Trophoblast cell (in vitro differentiated cells and primary cell): ENCODE results near the gene FRS3.
A peak's percentile ranks its signal among the peaks of the same experiment; 100 is the strongest.

ENCODE experiments used
- DNase-seq, 2 donors: peaks; one replicate each; pipeline ENCODE4 v3.0.0-alpha.2; 2016
- H2AFZ ChIP-seq: 2 replicates; pipeline ENCODE4 v1.6.1; 2013; ENCODE audit warnings: low read length, moderate library complexity, mild to moderate bottlenecking; ENCODE audit not compliant: insufficient read depth, poor library complexity
- H2AK5ac ChIP-seq: 2 replicates; pipeline ENCODE4 v1.6.1; 2013; ENCODE audit warnings: mild to moderate bottlenecking, low read length
- H2BK120ac ChIP-seq: 2 replicates; pipeline ENCODE4 v1.6.1; 2013; ENCODE audit warnings: low read length, mild to moderate bottlenecking, moderate library complexity; ENCODE audit not compliant: insufficient read depth, poor library complexity
- H2BK12ac ChIP-seq: 2 replicates; pipeline ENCODE4 v1.6.1; 2013; ENCODE audit warnings: mild to moderate bottlenecking, low read length, moderate library complexity
- H2BK5ac ChIP-seq: 2 replicates; pipeline ENCODE4 v1.6.1; 2013; ENCODE audit warnings: low read length, low read depth, moderate library complexity, mild to moderate bottlenecking; ENCODE audit not compliant: poor library complexity
- H3K14ac ChIP-seq: 2 replicates; pipeline ENCODE4 v1.6.1; 2013; ENCODE audit warnings: mild to moderate bottlenecking, low read length
- H3K18ac ChIP-seq: 2 replicates; pipeline ENCODE4 v1.6.1; 2013; ENCODE audit warnings: mild to moderate bottlenecking, low read length
- H3K23ac ChIP-seq: 2 replicates; pipeline ENCODE4 v1.6.1; 2013; ENCODE audit warnings: low read length
- H3K27ac ChIP-seq: 2 replicates; pipeline ENCODE4 v1.5.1; 2013; ENCODE audit warnings: low read depth, mild to moderate bottlenecking, inconsistent platforms, low read length, moderate library complexity
- H3K27me3 ChIP-seq: 2 replicates; pipeline ENCODE4 v1.6.1; 2013; ENCODE audit warnings: inconsistent platforms, mild to moderate bottlenecking, low read length, moderate library complexity; ENCODE audit not compliant: insufficient read depth
- H3K36me3 ChIP-seq, 2 experiments: 1 replicate in 1 of 2; 2 replicates in 1 of 2; pipeline ENCODE4 v1.6.1; 2013; ENCODE audit warnings: low read length in 2 of 2, mild to moderate bottlenecking in 2 of 2, moderate library complexity in 1 of 2; ENCODE audit not compliant: insufficient read depth in 2 of 2, control insufficient read depth in 1 of 2
- H3K4ac ChIP-seq: 2 replicates; pipeline ENCODE4 v1.6.1; 2013; ENCODE audit warnings: low read depth, mild to moderate bottlenecking, low read length, moderate library complexity
- H3K4me1 ChIP-seq, 2 experiments: 1 replicate in 1 of 2; 2 replicates in 1 of 2; pipeline ENCODE4 v1.6.1; 2013; ENCODE audit warnings: low read length in 2 of 2, mild to moderate bottlenecking in 2 of 2, moderate library complexity in 1 of 2; ENCODE audit not compliant: insufficient read depth in 2 of 2, control insufficient read depth in 1 of 2
- H3K4me2 ChIP-seq: 2 replicates; pipeline ENCODE4 v1.6.1; 2013; ENCODE audit warnings: inconsistent platforms, mild to moderate bottlenecking, low read length, moderate library complexity
- H3K4me3 ChIP-seq: 2 replicates; pipeline ENCODE4 v1.5.1; 2013; ENCODE audit warnings: mild to moderate bottlenecking, low read depth, low read length, inconsistent platforms
- H3K79me1 ChIP-seq: one replicate; pipeline ENCODE4 v1.6.1; 2013; ENCODE audit warnings: low read length
- H3K79me2 ChIP-seq: 2 replicates; pipeline ENCODE4 v1.6.1; 2013; ENCODE audit warnings: low read length, mild to moderate bottlenecking; ENCODE audit not compliant: control insufficient read depth, insufficient read depth, poor library complexity
- H3K9ac ChIP-seq: 2 replicates; pipeline ENCODE4 v1.6.1; 2013; ENCODE audit warnings: mild to moderate bottlenecking, low read length
- H3K9me3 ChIP-seq: 2 replicates; pipeline ENCODE4 v1.6.1; 2013; ENCODE audit warnings: low read depth, mild to moderate bottlenecking, control low read depth, inconsistent platforms, low read length; ENCODE audit not compliant: insufficient read depth
- H4K12ac ChIP-seq: 2 replicates; pipeline ENCODE4 v1.6.1; 2013; ENCODE audit warnings: low read depth, mild to moderate bottlenecking, low read length, moderate library complexity
- H4K8ac ChIP-seq: 2 replicates; pipeline ENCODE4 v1.6.1; 2013; ENCODE audit warnings: low read depth, mild to moderate bottlenecking, low read length, moderate library complexity
- H4K91ac ChIP-seq: one replicate; pipeline ENCODE4 v1.6.1; 2013; ENCODE audit warnings: low read depth, mild to moderate bottlenecking, low read length, moderate library complexity
- WGBS: extraction: QIAGEN DNeasy Blood & Tissue Kit; methylation state at CpG from one replicate; pipeline ENCODE4 v1.1.7; 2013; ENCODE audit warnings: missing lambda C conversion rate; ENCODE audit not compliant: insufficient read length, insufficient coverage; ENCODE audit errors: extremely low coverage; 5-methylcytosine and 5-hydroxymethylcytosine counted together

Gene FRS3

DNA sequence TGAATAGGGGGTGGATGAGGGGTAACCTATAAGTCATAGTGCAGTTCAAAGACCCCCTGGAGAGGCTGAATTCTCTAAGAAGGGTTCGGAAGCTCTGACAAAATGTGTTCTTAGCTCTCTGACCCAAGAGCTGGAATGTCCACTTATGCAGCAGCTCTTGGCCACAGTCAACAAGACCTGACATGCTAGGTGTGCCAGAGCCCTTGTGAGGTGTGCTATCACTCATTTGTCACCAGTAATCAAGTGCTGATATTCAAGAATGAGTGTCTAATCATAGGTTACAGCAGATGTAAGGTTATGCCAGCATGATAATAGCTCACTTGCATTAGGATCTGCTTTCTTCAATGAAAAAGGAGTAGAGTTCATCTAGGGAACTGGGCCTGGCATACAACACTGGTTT is 35.9 kb upstream of the FRS3 start:
- Histone ChIP-seq H3K79me1 (peaks cover 12% of the 10 kb centered on the region), H3K9me3 (no peaks in the 10 kb centered on the region), H3K4me1 (peaks cover 7% of the 10 kb centered on the region in 2 experiments), H3K9ac (no peak overlapping the region), H3K27ac (peak overlapping the region; percentile 81), H3K4ac (peak overlapping the region; percentile 14), H2AFZ (no peak overlapping the region), H2BK5ac (peak overlapping the region; percentile 87), H3K36me3 (no peaks in the 10 kb centered on the region), H3K18ac (peak overlapping the region; percentile 63), H4K12ac (peak overlapping the region; percentile 27), H4K91ac (peak overlapping the region; percentile 62), H3K4me2 (no peak overlapping the region), H3K4me3 (no peak overlapping the region), H3K14ac (peak overlapping the region; percentile 76), H4K8ac (peak overlapping the region; percentile 63), H2BK120ac (peak overlapping the region; percentile 59), H3K23ac (no peak overlapping the region), H2AK5ac (peak overlapping the region; percentile 92), H3K79me2 (no peaks in the 10 kb centered on the region), H2BK12ac (peak overlapping the region; percentile 20), H3K27me3 (no peaks in the 10 kb centered on the region)
- no peak for DNase-seq
- WGBS = no CpG with 5 or more reads among the region's 1 CpG

DNA sequence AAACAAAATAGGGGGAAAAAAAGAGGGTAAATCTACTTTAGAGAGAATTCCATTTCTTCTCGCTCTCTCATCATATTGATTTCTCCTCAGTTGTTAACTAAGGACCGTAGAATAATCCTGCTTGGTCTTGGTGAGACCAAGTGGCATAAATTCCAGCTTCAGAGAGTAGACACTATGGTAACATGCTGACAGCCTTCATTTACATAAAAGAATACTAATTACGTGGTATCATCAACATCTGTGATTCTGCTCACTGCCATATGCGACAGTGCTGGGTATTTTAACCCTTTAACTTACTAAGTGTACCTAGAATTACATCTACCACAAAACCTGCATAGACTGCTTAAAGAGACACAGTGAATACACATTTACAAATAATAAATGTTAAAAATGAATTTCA is 34.9 kb upstream of the FRS3 start:
- no peak overlapping the region for H2AFZ ChIP-seq
- no peak overlapping the region for H4K8ac ChIP-seq
- DNase-seq = no peak
- H3K79me2 ChIP-seq = no peaks in the 10 kb centered on the region
- H2AK5ac ChIP-seq = no peak overlapping the region
- no peaks in the 10 kb centered on the region for H3K9me3 ChIP-seq
- H3K4ac ChIP-seq = no peak overlapping the region
- no peak overlapping the region for H3K9ac ChIP-seq
- H3K27ac ChIP-seq = no peak overlapping the region
- H3K4me3 ChIP-seq = no peak overlapping the region
- H3K14ac ChIP-seq = no peak overlapping the region
- peaks cover 12% of the 10 kb centered on the region for H3K79me1 ChIP-seq
- H2BK120ac ChIP-seq = no peak overlapping the region
- H3K36me3 ChIP-seq = no peaks in the 10 kb centered on the region
- WGBS = no CpG with 5 or more reads among the region's 4 CpGs
- H3K4me1 ChIP-seq = peaks cover 7% of the 10 kb centered on the region in 2 experiments
- no peak overlapping the region for H4K91ac ChIP-seq
- H4K12ac ChIP-seq = no peak overlapping the region
- no peak overlapping the region for H2BK5ac ChIP-seq
- no peak overlapping the region for H3K18ac ChIP-seq
- H2BK12ac ChIP-seq = no peak overlapping the region
- no peak overlapping the region for H3K23ac ChIP-seq
- H3K4me2 ChIP-seq = no peak overlapping the region
- no peaks in the 10 kb centered on the region for H3K27me3 ChIP-seq

DNA sequence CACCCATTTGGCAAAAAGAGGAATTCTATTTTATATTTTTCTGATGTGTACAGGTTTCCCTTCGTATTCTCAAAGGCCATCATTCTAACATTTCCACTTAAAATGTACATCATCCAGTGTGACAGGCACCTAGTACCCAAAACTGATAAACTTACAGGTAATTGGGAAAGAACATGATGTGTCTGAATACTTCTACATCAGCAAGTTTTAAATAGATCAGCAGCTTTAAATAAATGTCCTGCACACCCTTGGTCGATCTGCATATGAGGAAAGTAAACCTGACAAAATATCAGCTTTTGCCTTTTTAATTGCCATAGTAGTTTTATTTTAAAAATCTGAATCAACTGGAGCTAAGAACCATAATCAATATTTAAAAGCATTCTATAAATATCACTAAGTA is 34.3 kb upstream of the FRS3 start:
- no peaks in the 10 kb centered on the region for H3K27me3 ChIP-seq
- H3K4me3 ChIP-seq = no peak overlapping the region
- no peaks in the 10 kb centered on the region for H3K36me3 ChIP-seq
- H3K9me3 ChIP-seq = no peaks in the 10 kb centered on the region
- H2BK120ac ChIP-seq = no peak overlapping the region
- H3K18ac ChIP-seq = no peak overlapping the region
- no peak overlapping the region for H3K9ac ChIP-seq
- H2AFZ ChIP-seq = no peak overlapping the region
- no peak overlapping the region for H2AK5ac ChIP-seq
- H3K23ac ChIP-seq = no peak overlapping the region
- H4K8ac ChIP-seq = no peak overlapping the region
- H2BK5ac ChIP-seq = no peak overlapping the region
- H4K91ac ChIP-seq = no peak overlapping the region
- H3K27ac ChIP-seq = no peak overlapping the region
- peaks cover 7% of the 10 kb centered on the region in 2 experiments for H3K4me1 ChIP-seq
- no peak overlapping the region for H3K14ac ChIP-seq
- WGBS = no CpG with 5 or more reads among the region's 2 CpGs
- H2BK12ac ChIP-seq = no peak overlapping the region
- no peak overlapping the region for H4K12ac ChIP-seq
- no peak overlapping the region for H3K4ac ChIP-seq
- peaks cover 12% of the 10 kb centered on the region for H3K79me1 ChIP-seq
- no peak for DNase-seq
- no peak overlapping the region for H3K4me2 ChIP-seq
- H3K79me2 ChIP-seq = no peaks in the 10 kb centered on the region

DNA sequence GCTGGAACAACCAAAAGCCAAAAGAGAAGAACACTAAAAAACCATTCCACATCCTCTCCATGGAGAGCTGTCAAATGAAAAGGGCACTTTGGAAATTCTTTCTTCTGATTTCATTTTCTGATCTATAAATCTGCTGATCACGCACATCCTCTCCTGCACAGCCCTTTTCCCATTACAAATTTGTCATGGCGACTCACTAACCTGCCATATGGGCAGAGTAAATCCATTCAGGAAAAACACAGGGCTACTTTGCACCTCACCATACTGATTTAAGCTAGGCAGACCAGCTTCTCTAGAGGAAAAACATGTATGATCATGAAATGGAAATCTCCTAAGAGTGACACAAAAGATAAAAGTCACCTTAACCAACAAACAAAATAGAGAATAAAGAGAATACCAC is 33.8 kb upstream of the FRS3 start:
- Histone ChIP-seq H2BK120ac (no peak overlapping the region), H3K23ac (no peak overlapping the region), H2AFZ (no peak overlapping the region), H3K4ac (no peak overlapping the region), H3K4me1 (peaks cover 7% of the 10 kb centered on the region in 2 experiments), H3K14ac (no peak overlapping the region), H3K36me3 (no peaks in the 10 kb centered on the region), H3K79me1 (peaks cover 12% of the 10 kb centered on the region), H4K91ac (no peak overlapping the region), H3K27me3 (no peaks in the 10 kb centered on the region), H2BK5ac (no peak overlapping the region), H2AK5ac (no peak overlapping the region), H3K9ac (no peak overlapping the region), H4K12ac (no peak overlapping the region), H3K79me2 (no peaks in the 10 kb centered on the region), H4K8ac (no peak overlapping the region), H3K27ac (no peak overlapping the region), H3K4me3 (no peak overlapping the region), H3K4me2 (no peak overlapping the region), H3K18ac (no peak overlapping the region), H2BK12ac (no peak overlapping the region), H3K9me3 (no peaks in the 10 kb centered on the region)
- no peak for DNase-seq
- no CpG with 5 or more reads among the region's 2 CpGs for WGBS
